GM18505 (cell line): ENCODE measurements around the gene ADGRD1.

ENCODE experiments used
- ATAC-seq: cut with Tn5 transposase; IDR thresholded peaks from one replicate; pipeline ENCODE4 v1.9.1; 2021; ENCODE audit not compliant: unreplicated experiment
- POLR2A ChIP-seq: IDR thresholded peaks from 4 replicates; pipeline ENCODE4 v1.6.1; 2011; ENCODE audit warnings: borderline replicate concordance; ENCODE audit not compliant: insufficient read depth, insufficient read length; ENCODE audit errors: extremely low read depth

Gene ADGRD1

GRCh38 chr12:131085816-131086591, 132.3 kb downstream of the ADGRD1 start:
- TF ChIP-seq POLR2A, result no peak
- ATAC-seq, result no peak

GRCh38 chr12:131087302-131087818, 133.7 kb downstream of the ADGRD1 start:
- no peak for TF ChIP-seq POLR2A
- ATAC-seq, result no peak

GRCh38 chr12:131087991-131088700, 134.4 kb downstream of the ADGRD1 start:
- no peak for ATAC-seq

GRCh38 chr12:131088701-131089530, 135.2 kb downstream of the ADGRD1 start:
- ATAC-seq, result no peak
- TF ChIP-seq POLR2A, result no peak

More at GRCh38 chr12:131087991-131088700, 134.4 kb downstream of the ADGRD1 start:
- no peak for TF ChIP-seq POLR2A

GRCh38 chr12:131089531-131090273, 136.0 kb downstream of the ADGRD1 start:
- ATAC-seq, result no peak
- no peak for TF ChIP-seq POLR2A

GRCh38 chr12:131090274-131091210, 136.8 kb downstream of the ADGRD1 start:
- TF ChIP-seq POLR2A, result no peak
- no peak for ATAC-seq

- no peak for TF ChIP-seq POLR2A
- ATAC-seq, result no peak
Measured at GRCh38 chr12:131091413-131091975, 137.8 kb downstream of the ADGRD1 start.

GRCh38 chr12:131091976-131092691, 138.4 kb downstream of the ADGRD1 start:
- TF ChIP-seq POLR2A, result no peak
- no peak for ATAC-seq

GRCh38 chr12:131092901-131093603, 139.3 kb downstream of the ADGRD1 start:
- ATAC-seq, result peak; percentile 76
- no peak for TF ChIP-seq POLR2A

GRCh38 chr12:131093604-131093955, 139.9 kb downstream of the ADGRD1 start:
- no peak for ATAC-seq
- TF ChIP-seq POLR2A, result no peak
